HG03103 (cell line): ENCODE data around the gene GPC1.

Experiments used
- ATAC-seq: cut with Tn5 transposase; IDR thresholded peaks from one replicate; pipeline ENCODE4 v1.9.1; 2021; ENCODE audit warnings: low read depth; ENCODE audit not compliant: unreplicated experiment

Gene GPC1

DNA sequence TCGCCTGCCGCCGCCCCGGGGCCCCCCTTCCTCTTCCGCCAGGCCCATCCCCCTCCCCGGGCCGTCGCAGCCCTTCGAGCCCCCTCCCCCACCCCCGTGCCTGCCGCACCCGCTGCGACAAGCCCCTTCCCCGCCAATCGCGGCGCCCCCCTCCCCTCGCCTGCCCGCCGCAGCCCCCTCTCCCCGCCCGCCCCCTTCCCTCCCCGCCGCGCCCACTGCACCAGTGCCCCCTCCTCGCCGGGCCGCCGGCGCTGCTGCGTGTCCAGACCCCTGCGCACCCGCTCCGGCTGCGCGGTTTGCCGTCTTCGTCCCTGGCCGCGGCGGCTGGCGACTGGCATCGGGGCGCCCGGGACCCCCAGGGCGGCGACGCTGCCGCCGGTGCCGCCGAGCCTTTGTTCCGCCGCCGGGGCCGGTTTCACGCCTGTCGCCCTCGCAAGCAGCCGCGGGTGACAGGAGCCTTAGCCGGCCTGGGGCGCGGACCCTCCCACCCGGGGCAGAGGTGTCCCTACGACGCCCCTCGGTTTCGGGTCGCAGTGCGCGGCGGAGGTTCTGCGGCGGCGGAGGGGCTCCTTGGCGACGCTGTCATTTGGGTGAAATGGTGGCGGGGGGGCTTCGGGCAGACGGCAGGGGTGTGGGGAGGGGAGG lies 18.1 kb downstream of the GPC1 start:
- ATAC-seq = no peak

DNA sequence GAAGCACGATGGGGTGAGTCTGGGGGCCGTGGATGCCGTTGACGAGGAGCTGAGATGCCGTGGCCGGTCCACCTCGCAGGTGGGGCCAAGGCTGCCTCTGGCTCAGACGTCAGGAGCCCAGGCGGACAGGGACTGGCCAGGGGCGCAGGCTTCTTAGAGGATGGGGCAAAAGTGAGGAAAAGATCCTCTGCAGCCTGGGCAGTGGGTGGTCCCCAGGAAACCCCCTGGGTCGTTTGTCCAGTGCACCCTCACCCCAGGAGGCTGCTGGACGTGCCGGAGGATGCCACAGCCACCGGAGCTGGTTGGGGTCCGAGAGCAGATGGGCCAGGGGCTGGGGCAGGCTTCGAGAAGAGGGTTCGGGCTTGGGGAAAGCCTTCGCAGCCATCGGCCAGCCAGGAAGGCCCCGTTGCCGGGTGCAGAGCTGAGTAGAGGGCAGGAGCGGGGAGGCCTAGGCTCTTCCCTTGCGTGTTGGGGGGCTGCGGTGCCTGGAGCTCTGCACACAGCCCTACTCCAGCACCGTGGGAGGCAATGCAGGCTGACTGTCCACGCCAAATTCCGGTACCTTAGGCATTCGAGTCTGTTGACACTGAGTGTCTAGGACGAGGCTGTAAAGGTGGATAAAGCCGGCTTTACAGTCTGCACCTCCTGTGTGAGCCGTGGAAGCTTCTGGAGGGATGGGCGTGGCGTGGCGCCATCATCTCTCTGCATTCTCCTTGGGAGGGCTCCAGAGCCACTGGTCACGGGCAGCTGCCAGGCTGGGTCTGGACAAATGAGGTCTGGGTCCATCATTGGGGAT lies 18.8 kb downstream of the GPC1 start:
- ATAC-seq = no peak

DNA sequence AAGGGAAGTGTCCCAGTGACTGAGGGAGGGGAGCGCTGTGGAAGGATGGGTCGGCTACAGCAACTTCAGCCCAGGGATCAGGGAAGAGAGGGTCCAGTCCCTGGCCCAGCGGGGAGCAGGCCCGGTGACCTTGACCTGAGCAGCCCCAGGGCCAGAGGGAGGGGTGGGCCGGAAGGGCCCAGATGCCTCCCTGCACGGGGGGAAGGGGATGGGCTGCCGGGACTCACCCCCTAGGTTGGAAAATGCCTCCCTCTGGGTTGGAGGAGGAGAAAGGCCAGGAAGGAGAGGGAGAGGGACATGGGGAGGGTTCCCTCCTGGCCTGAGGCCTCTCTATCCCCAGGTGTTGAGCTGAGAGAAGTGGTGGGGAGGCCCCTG lies 19.8 kb downstream of the GPC1 start:
- ATAC-seq = no peak

- ATAC-seq = no peak
These were observed 20.4 kb downstream of the GPC1 start for GRCh38 chr2:240455647-240456446.

- no peak for ATAC-seq
These were observed 21.2 kb downstream of the GPC1 start for GRCh38 chr2:240456447-240457222.

- no peak for ATAC-seq
These were observed 22.0 kb downstream of the GPC1 start for GRCh38 chr2:240457223-240458043.

- ATAC-seq = no peak
These were observed 22.8 kb downstream of the GPC1 start for GRCh38 chr2:240458044-240458899.

DNA sequence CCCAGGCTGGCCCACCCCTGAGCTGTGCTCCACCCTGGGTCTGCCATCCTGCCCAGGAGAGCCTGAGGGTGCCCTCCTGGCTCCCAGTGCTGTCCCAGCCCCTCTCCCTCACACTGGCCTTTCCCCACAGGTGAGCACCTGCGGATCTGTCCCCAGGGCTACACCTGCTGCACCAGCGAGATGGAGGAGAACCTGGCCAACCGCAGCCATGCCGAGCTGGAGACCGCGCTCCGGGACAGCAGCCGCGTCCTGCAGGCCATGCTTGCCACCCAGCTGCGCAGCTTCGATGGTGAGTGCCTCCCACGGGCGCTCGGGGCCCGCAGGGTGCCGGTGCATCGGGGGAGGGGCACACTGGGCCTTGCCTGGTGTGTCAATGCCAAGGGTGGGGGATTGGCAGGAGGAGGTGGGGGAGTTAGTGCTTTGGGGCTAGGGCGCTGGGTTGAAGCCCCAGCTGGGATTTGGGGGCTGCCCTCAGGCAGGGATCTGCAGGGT lies 23.5 kb downstream of the GPC1 start:
- no peak for ATAC-seq

- no peak for ATAC-seq
These were observed 24.2 kb downstream of the GPC1 start for GRCh38 chr2:240459401-240460252.

DNA sequence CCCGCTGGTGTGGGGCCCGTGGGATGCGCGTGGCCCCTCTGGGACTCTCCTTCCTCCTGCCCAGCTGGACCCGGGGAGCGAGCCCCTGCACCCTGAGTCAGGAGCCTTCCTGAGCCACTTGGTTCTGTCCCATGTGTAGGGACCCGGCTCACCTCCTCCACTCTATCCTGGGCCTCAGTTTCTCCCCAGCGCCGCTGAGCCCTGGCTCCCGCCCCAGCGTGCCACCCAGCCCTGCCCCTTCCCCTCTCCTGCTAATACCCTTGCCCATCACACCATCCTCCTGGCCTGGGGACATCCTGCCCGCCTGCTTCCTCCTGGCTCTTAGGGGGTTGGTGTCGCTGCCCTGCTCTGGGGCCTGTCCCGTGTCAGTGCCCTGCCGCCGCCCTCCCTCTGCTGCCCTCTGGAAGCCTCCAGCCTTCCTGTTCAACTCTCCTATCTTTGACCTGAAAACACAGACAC lies 24.8 kb downstream of the GPC1 start:
- ATAC-seq = no peak

DNA sequence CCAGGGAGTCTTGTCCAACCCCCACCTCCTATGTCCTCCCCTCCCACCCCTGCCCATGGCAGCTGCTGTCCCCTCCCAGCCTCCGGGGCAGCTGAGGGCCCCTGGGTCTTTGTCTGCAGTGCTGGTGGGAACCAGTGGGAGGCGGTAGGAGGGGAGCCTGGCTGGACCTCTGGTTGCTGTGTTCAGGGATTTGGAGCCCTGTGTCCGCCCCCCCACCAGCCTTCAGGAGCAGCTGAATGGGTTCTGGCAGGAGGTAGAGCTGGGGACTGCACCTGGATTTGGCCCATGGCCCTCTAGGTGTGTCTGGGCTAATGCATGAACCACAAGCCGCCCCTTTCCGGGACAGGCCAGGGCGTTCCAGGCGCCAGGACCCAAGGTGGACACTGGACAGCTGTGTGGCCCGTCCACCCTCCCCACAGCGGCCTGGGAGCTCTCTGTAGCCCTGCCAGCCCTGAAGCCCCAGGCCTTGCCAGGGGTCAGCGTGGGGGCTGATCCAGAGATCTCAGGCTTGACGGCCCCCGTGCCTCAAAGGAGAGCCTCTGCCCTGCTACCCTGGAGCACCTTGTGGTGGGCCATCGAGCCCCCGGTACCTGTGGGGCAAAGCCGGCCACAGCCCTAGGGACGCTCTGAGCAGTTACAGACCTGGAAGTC lies 25.4 kb downstream of the GPC1 start:
- ATAC-seq = no peak

GRCh38 chr2:240461471-240462072 lies 26.1 kb downstream of the GPC1 start:
- no peak for ATAC-seq

DNA sequence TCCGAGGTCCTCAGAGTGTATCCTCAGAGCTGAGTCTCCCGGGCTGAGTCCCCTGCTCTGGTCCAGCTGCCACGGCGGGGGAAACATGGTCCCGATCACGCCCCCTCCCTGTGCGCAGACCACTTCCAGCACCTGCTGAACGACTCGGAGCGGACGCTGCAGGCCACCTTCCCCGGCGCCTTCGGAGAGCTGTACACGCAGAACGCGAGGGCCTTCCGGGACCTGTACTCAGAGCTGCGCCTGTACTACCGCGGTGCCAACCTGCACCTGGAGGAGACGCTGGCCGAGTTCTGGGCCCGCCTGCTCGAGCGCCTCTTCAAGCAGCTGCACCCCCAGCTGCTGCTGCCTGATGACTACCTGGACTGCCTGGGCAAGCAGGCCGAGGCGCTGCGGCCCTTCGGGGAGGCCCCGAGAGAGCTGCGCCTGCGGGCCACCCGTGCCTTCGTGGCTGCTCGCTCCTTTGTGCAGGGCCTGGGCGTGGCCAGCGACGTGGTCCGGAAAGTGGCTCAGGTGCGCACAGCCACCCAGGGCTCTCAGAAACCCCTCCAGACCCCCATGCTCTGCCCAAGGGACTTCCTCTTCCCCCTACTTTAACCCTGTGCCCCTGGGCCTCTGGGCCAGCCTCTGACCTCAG lies 26.7 kb downstream of the GPC1 start:
- ATAC-seq = no peak

DNA sequence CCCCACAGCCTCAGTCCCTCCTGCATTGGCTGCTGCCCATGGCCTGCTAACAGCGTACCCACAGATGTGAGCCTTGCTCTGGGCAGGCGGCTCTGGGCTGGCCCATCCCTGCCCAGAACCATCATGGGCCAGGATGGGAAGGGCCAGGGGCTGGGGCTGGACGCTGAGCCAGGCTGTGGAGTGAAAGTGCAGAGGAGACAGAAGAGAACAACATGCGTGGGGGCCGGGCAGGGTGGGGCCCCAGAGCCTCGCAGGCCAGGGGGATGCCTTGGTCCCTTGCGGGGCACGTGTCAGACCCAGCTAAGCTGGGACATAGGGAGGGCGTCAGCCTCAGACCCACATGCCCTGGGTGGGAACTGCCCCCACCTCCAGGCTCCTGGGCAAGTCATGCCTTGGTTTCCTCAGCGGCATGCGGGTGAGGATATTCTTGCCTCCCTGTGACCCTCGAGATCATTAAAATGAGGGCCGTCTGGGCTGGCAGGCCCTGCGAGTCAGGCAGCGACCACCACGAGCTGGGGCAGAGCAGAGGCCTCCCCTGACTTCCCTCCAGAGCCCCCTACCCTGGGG lies 27.3 kb downstream of the GPC1 start:
- no peak for ATAC-seq

- no peak for ATAC-seq
These were observed 27.9 kb downstream of the GPC1 start for GRCh38 chr2:240463274-240463865.
